Measurements from ENCODE around the gene EPHA7. TPM values are rescaled to one million over a fixed set of nuclear protein-coding genes. Genes with fewer than 3 reads are reported as not detected.

Gene EPHA7
- total RNA-seq, 1 experiment from 2014 or later, result 9.5 TPM

- Histone ChIP-seq H3K27ac (ENCODE audit: insufficient read length, low read depth, low read length) (no peak overlapping the region), H4K20me1 (ENCODE audit: control insufficient read depth, insufficient read depth, insufficient read length) (no peaks in the 10 kb centered on the region), H3K23me2 (ENCODE audit: insufficient read length, low read depth, low read length, poor library complexity, severe bottlenecking) (no peaks in the 10 kb centered on the region), H3K56ac (ENCODE audit: insufficient read length, low read depth, low read length) (no peak overlapping the region), H3K9me3 (ENCODE audit: control insufficient read depth, low read depth, low read length) (no peaks in the 10 kb centered on the region), H3T11ph (ENCODE audit: low read length) (no peak overlapping the region), H3K9ac (ENCODE audit: extremely low read depth, insufficient read length, low read length) (no peak overlapping the region), H3K27me3 (ENCODE audit: insufficient read depth, low read length) (no peaks in the 10 kb centered on the region), H4K91ac (ENCODE audit: insufficient read length, low read depth, low read length) (no peak overlapping the region), H2BK15ac (ENCODE audit: low read depth, low read length) (no peak overlapping the region), H3K4me2 (ENCODE audit: insufficient read depth, insufficient read length, low read length) (no peak overlapping the region), H4K5ac (ENCODE audit: insufficient read length, low read depth, low read length) (no peak overlapping the region), H2BK20ac (ENCODE audit: low read depth, low read length, poor library complexity, severe bottlenecking) (no peak overlapping the region), H3K18ac (ENCODE audit: insufficient read length, low read depth, low read length) (no peak overlapping the region), H3K79me1 (ENCODE audit: insufficient read depth, low read depth, low read length, poor library complexity, severe bottlenecking) (no peaks in the 10 kb centered on the region), H3K79me2 (ENCODE audit: insufficient read depth, low read length) (no peaks in the 10 kb centered on the region), H3K4ac (ENCODE audit: low read depth, low read length) (no peak overlapping the region), H2BK120ac (ENCODE audit: low read depth, low read length, poor library complexity, severe bottlenecking) (no peak overlapping the region), H2BK5ac (ENCODE audit: insufficient read length, low read length) (no peak overlapping the region), H3K23ac (ENCODE audit: insufficient read length, low read depth, low read length) (no peak overlapping the region), H3K4me1 (ENCODE audit: insufficient read depth, low read length) (no peaks in the 10 kb centered on the region), H3K14ac (ENCODE audit: insufficient read depth, low read length) (no peak overlapping the region), H2AK5ac (ENCODE audit: insufficient read length, low read length) (no peak overlapping the region), H4K8ac (replicated peaks; ENCODE audit: insufficient read length, low read depth, low read length) (no peak overlapping the region), H2AFZ (ENCODE audit: low read length) (no peak overlapping the region), H2BK12ac (ENCODE audit: insufficient read length, low read depth, low read length) (no peak overlapping the region)
- H3K36me3 Mint-ChIP-seq (ENCODE audit: insufficient read depth in 1 of 3, low read depth in 3 of 3), result no peaks in the 10 kb centered on the region
- DNase-seq, result no peak
- no CpG with 5 or more reads among the region's 2 CpGs for WGBS (ENCODE audit: extremely low coverage, insufficient read length, low lambda C conversion rate)
- H3K4me1 Mint-ChIP-seq, result no peaks in the 10 kb centered on the region
- no peaks in the 10 kb centered on the region for H3K27me3 Mint-ChIP-seq (ENCODE audit: low read depth)
- no peak overlapping the region for H3K27ac Mint-ChIP-seq
- H3K4me3 Mint-ChIP-seq, result no peak overlapping the region
- H3K9me3 Mint-ChIP-seq, result no peaks in the 10 kb centered on the region
- TF ChIP-seq CTCF (conservative IDR thresholded peaks at IDR 0.05), result no peak
These were observed 45.9 kb downstream of the EPHA7 start for GRCh38 chr6:93373445-93373844.

Data from H9 (cell line).